Left kidney (tissue), 8 donors: ENCODE measurements around the gene USP11. TPM values are rescaled to one million over a fixed set of nuclear protein-coding genes. Genes with fewer than 3 reads are reported as not detected.

ENCODE experiments used
- DNase-seq: peaks from one replicate; pipeline ENCODE4 v3.0.0-alpha.2; 2013
- long read RNA-seq, 8 donors: transcript quantifications; one replicate each; lab custom pipeline, GENCODE V29; 2026
- polyA plus RNA-seq: library from polyadenylated mRNA; unstranded; fragments of 120-200 nt; gene quantifications from one replicate; pipeline ENCODE4 v1.2.1, GENCODE V29; 2013; ENCODE audit not compliant: insufficient read length

Gene USP11
- polyA plus RNA-seq = 170 TPM
- long read RNA-seq, donor 1, transcript USP11-204 (21 exons, 3,515 nt) = major isoform, 17 of 60 reads
- long read RNA-seq, donor 1, partial matches to known transcripts = 43 of 60 reads
- long read RNA-seq, donor 1, other reads (novel, unspliced or antisense) = 0 of 60 reads
- long read RNA-seq, donor 2, transcript USP11-204 (21 exons, 3,515 nt) = major isoform, 21 of 36 reads
- long read RNA-seq, donor 2, partial matches to known transcripts = 15 of 36 reads
- long read RNA-seq, donor 2, other reads (novel, unspliced or antisense) = 0 of 36 reads
- long read RNA-seq, donor 3, transcript USP11-204 (21 exons, 3,515 nt) = major isoform, 11 of 43 reads
- long read RNA-seq, donor 3, partial matches to known transcripts = 30 of 43 reads
- long read RNA-seq, donor 3, other reads (novel, unspliced or antisense) = 0 of 43 reads
- long read RNA-seq, donor 4, partial matches to known transcripts = 6 of 6 reads
- long read RNA-seq, donor 4, other reads (novel, unspliced or antisense) = 0 of 6 reads
- long read RNA-seq, donor 5, transcript USP11-204 (21 exons, 3,515 nt) = major isoform, 19 of 29 reads
- long read RNA-seq, donor 5, partial matches to known transcripts = 10 of 29 reads
- long read RNA-seq, donor 5, other reads (novel, unspliced or antisense) = 0 of 29 reads
- long read RNA-seq, donor 6, transcript USP11-204 (21 exons, 3,515 nt) = major isoform, 10 of 46 reads
- long read RNA-seq, donor 6, partial matches to known transcripts = 36 of 46 reads
- long read RNA-seq, donor 6, other reads (novel, unspliced or antisense) = 0 of 46 reads
- long read RNA-seq, donor 7, transcript USP11-204 (21 exons, 3,515 nt) = major isoform, 15 of 71 reads
- long read RNA-seq, donor 7, partial matches to known transcripts = 53 of 71 reads
- long read RNA-seq, donor 7, other reads (novel, unspliced or antisense) = 0 of 71 reads
- long read RNA-seq, donor 8, transcript USP11-204 (21 exons, 3,515 nt) = major isoform, 8 of 13 reads
- long read RNA-seq, donor 8, partial matches to known transcripts = 5 of 13 reads
- long read RNA-seq, donor 8, other reads (novel, unspliced or antisense) = 0 of 13 reads

GRCh38 chrX:47232803-47233332, at the start of gene USP11:
Gene USP11 (plus strand): TSS chrX:47233009. CDS start chrX:47233044, 35 bp downstream.
- DNase-seq = peak; percentile 64

GRCh38 chrX:47184486-47184885, 48.3 kb upstream of the USP11 start:
- no peak for DNase-seq

- DNase-seq = no peak
These were observed 47.6 kb upstream of the USP11 start for GRCh38 chrX:47185241-47185640.

- DNase-seq = no peak
These were observed 46.6 kb upstream of the USP11 start for GRCh38 chrX:47186096-47186740.

- DNase-seq = no peak
These were observed 45.6 kb upstream of the USP11 start for GRCh38 chrX:47187106-47187677.

GRCh38 chrX:47189906-47190305, 42.9 kb upstream of the USP11 start:
- no peak for DNase-seq

GRCh38 chrX:47190445-47191269, 42.2 kb upstream of the USP11 start:
- DNase-seq = peak; percentile 84

GRCh38 chrX:47191331-47191730, 41.5 kb upstream of the USP11 start:
- DNase-seq = no peak

- DNase-seq = no peak
These were observed 40.9 kb upstream of the USP11 start for GRCh38 chrX:47191806-47192401.

- peak; percentile 98 for DNase-seq
These were observed 39.2 kb upstream of the USP11 start, which contains the start of gene UBA1 for GRCh38 chrX:47193475-47194193. Gene UBA1 (plus strand): TSS chrX:47193829. CDS start chrX:47198803, 4,974 bp downstream.

GRCh38 chrX:47194194-47194787, 38.5 kb upstream of the USP11 start:
- DNase-seq = peak; percentile 13

GRCh38 chrX:47196098-47196497, 36.7 kb upstream of the USP11 start:
- DNase-seq = no peak

GRCh38 chrX:47197526-47197925, 35.3 kb upstream of the USP11 start:
- no peak for DNase-seq

- no peak for DNase-seq
These were observed 34.7 kb upstream of the USP11 start for GRCh38 chrX:47198026-47198686.

GRCh38 chrX:47198687-47199080, 34.1 kb upstream of the USP11 start:
- no peak for DNase-seq

GRCh38 chrX:47199286-47199685, 33.5 kb upstream of the USP11 start:
- DNase-seq = no peak

- DNase-seq = no peak
These were observed 32.2 kb upstream of the USP11 start for GRCh38 chrX:47200385-47201150.
